Stimulated activated CD4-positive, alpha-beta T cell treated with anti-CD3 and anti-CD28 coated beads, TNF-alpha, amount 100 ng/mL, for 4 hours (primary cell): ENCODE data around the gene MAMDC2.

Source experiments
- DNase-seq, 3 experiments: peaks; one replicate each; pipeline ENCODE4 v3.0.0-alpha.2; 2020; ENCODE audit warnings: low read depth in 3 of 3

MAMDC2 gene

GRCh38 chr9:70134360-70134759, 90.7 kb downstream of the MAMDC2 start:
- no peak for DNase-seq

- DNase-seq = no peak
Observed at GRCh38 chr9:70135176-70135575, 91.5 kb downstream of the MAMDC2 start.

GRCh38 chr9:70136632-70137031, 93.0 kb downstream of the MAMDC2 start:
- DNase-seq = no peak

- no peak for DNase-seq
Observed at GRCh38 chr9:70137577-70137976, 93.9 kb downstream of the MAMDC2 start.

- no peak for DNase-seq
Observed at GRCh38 chr9:70142101-70142500, 98.5 kb downstream of the MAMDC2 start.

GRCh38 chr9:70143394-70144130, 99.9 kb downstream of the MAMDC2 start:
- DNase-seq = no peak

GRCh38 chr9:70144131-70144503, 100.5 kb downstream of the MAMDC2 start:
- no peak for DNase-seq

- no peak for DNase-seq
Observed at GRCh38 chr9:70145981-70146380, 102.3 kb downstream of the MAMDC2 start.

- DNase-seq = no peak
Observed at GRCh38 chr9:70147196-70147595, 103.5 kb downstream of the MAMDC2 start.

GRCh38 chr9:70147651-70148050, 104.0 kb downstream of the MAMDC2 start:
- DNase-seq = no peak

GRCh38 chr9:70152350-70152749, 108.7 kb downstream of the MAMDC2 start:
- DNase-seq = no peak

- DNase-seq = no peak
Observed at GRCh38 chr9:70156729-70157128, 113.1 kb downstream of the MAMDC2 start.

- DNase-seq = no peak
Observed at GRCh38 chr9:70159630-70160029, 116.0 kb downstream of the MAMDC2 start.

- no peak for DNase-seq
Observed at GRCh38 chr9:70160686-70161600, 117.3 kb downstream of the MAMDC2 start.

- DNase-seq = no peak
Observed at GRCh38 chr9:70165006-70165602, 121.5 kb downstream of the MAMDC2 start.

GRCh38 chr9:70168521-70168920, 124.9 kb downstream of the MAMDC2 start:
- no peak for DNase-seq

- no peak for DNase-seq
Observed at GRCh38 chr9:70169222-70169621, 125.6 kb downstream of the MAMDC2 start.

- no peak for DNase-seq
Observed at GRCh38 chr9:70170151-70170790, 126.6 kb downstream of the MAMDC2 start.

GRCh38 chr9:70172532-70172931, 128.9 kb downstream of the MAMDC2 start:
- no peak for DNase-seq

GRCh38 chr9:70177121-70177520, 133.5 kb downstream of the MAMDC2 start:
- DNase-seq = no peak

GRCh38 chr9:70192707-70193106, 149.1 kb downstream of the MAMDC2 start:
- DNase-seq = no peak

GRCh38 chr9:70195456-70195855, 151.8 kb downstream of the MAMDC2 start:
- no peak for DNase-seq
